Transverse colon (tissue), 4 donors: ENCODE measurements around the gene GP1BA. TPM values are rescaled to one million over a fixed set of nuclear protein-coding genes. Genes with fewer than 3 reads are reported as not detected.

ENCODE experiments used
- DNase-seq: peaks from one replicate; pipeline ENCODE4 v3.0.0-alpha.2; 2019
- H3K27ac ChIP-seq, 4 donors: fragments of 200-600 bp; sonication (generic); 2 replicates each; pipeline ENCODE4 v1.5.1; 2016 to 2018; ENCODE audit warnings: inconsistent platforms in 4 of 4
- H3K27me3 ChIP-seq: fragments of 200-600 bp; sonication (generic); 2 replicates; pipeline ENCODE4 v1.5.1; 2017; ENCODE audit warnings: inconsistent platforms
- H3K36me3 ChIP-seq, 4 donors: fragments of 200-600 bp; sonication (generic); 2 replicates each; pipeline ENCODE4 v1.5.1; 2017 to 2019; ENCODE audit warnings: inconsistent platforms in 4 of 4
- H3K4me1 ChIP-seq, 4 donors: fragments of 200-600 bp; sonication (generic); 2 replicates each; pipeline ENCODE4 v1.5.1; 2017 to 2020; ENCODE audit warnings: inconsistent platforms in 4 of 4
- H3K4me3 ChIP-seq, 4 donors: fragments of 200-600 bp; sonication (generic); 1 replicate in 1 of 4; 2 replicates in 3 of 4; pipeline versions ENCODE4 v1.5.1 to v1.6.1; 2017 to 2019; ENCODE audit warnings: inconsistent platforms in 4 of 4
- H3K9me3 ChIP-seq, 2 donors: fragments of 200-600 bp; sonication (generic); 2 replicates each; pipeline ENCODE4 v1.5.1; 2017 to 2019; ENCODE audit warnings: inconsistent platforms in 2 of 2
- CTCF ChIP-seq, 5 experiments: fragments of 200-600 bp in 3 of 5; fragments of 450-650 bp in 2 of 5; sonication (generic) in 3 of 5; IDR thresholded peaks; 1 replicate in 2 of 5; 2 replicates in 3 of 5; pipeline ENCODE4 v1.5.1; 2016 to 2017; ENCODE audit warnings: antibody characterized with exemption in 5 of 5, inconsistent platforms in 3 of 5, mild to moderate bottlenecking in 2 of 5, moderate library complexity in 1 of 5
- EP300 ChIP-seq: sonication (generic); formaldehyde crosslinking; IDR thresholded peaks from one replicate; pipeline ENCODE4 v1.6.1; 2017; ENCODE audit warnings: antibody characterized with exemption, low read depth
- POLR2A ChIP-seq: fragments of 450-650 bp; IDR thresholded peaks from one replicate; pipeline ENCODE4 v1.6.1; 2016; ENCODE audit warnings: antibody characterized with exemption, mild to moderate bottlenecking, moderate library complexity
- POLR2AphosphoS5 ChIP-seq, 3 donors: sonication (generic); formaldehyde crosslinking; IDR thresholded peaks; one replicate each; pipeline ENCODE4 v1.6.1; 2016; ENCODE audit warnings: antibody characterized with exemption in 3 of 3
- WGBS, 2 donors: methylation state at CpG; one replicate each; pipeline ENCODE4 v1.1.5; 2018; ENCODE audit warnings: low coverage in 1 of 2; 5-methylcytosine and 5-hydroxymethylcytosine counted together
- in situ Hi-C, 4 donors: fragments of 200-750 bp; cut with MboI; loops; one replicate each; pipeline versions ENCODE4 v1.15.0 to v1.15.1; 2017; ENCODE audit warnings: low sequenced_read_pairs in 3 of 4, low pct_ligation_motif_present in 1 of 4, low pct_unique_long_range_greater_than_20kb in 1 of 4
- intact Hi-C: fragments of 100-400 bp; cut with DNase I; formaldehyde crosslinking; loops from one replicate; pipeline ENCODE4 v1.15.1; 2023; ENCODE audit warnings: low total_unique reads
- total RNA-seq, 4 donors: library from RNA; depleted of rRNA; stranded (reverse); fragments of >200 nt; gene quantifications; one replicate each; pipeline ENCODE4 v1.1.0, GENCODE V29; 2016

The GP1BA gene
- total RNA-seq, 4 donors from 2014 or later = not detected

GRCh38 chr17:4936436-4936835 lies 4.4 kb downstream of the GP1BA start:
- Histone ChIP-seq H3K36me3 (peaks cover 0 to 9% (median 4%) of the 10 kb centered on the region in 4 donors), H3K4me1 (peaks cover 23 to 30% (median 27%) of the 10 kb centered on the region in 4 donors), H3K27ac (no peak overlapping the region), H3K4me3 (no peak overlapping the region), H3K9me3 (no peaks in the 10 kb centered on the region), H3K27me3 (no peaks in the 10 kb centered on the region)
- no peak for TF ChIP-seq CTCF (IDR thresholded peaks at IDR 0.05)
- TF ChIP-seq EP300 = no peak
- no peak for TF ChIP-seq POLR2AphosphoS5 (IDR thresholded peaks at IDR 0.05)
- no peak for TF ChIP-seq POLR2A
- no peak for DNase-seq
- intact Hi-C loops (loop anchor here (10.0 kb wide), 1 partner anchor 48 kb away; the partner anchor contains the start of gene CAMTA2), in situ Hi-C loops (no loop called here)
- 90% methylated on average over 3 of the region's 3 CpGs; no CpG with 5 or more reads in 1 of the 2 donors for WGBS, 2 donors

- no peaks in the 10 kb centered on the region for H3K9me3 ChIP-seq
- peaks cover 0 to 9% (median 4%) of the 10 kb centered on the region in 4 donors for H3K36me3 ChIP-seq
- peaks cover 30 to 42% (median 33%) of the 10 kb centered on the region in 4 donors for H3K4me1 ChIP-seq
- DNase-seq = no peak
- in situ Hi-C loops = no loop called here
- no peak overlapping the region for H3K4me3 ChIP-seq
- intact Hi-C loops = loop anchor here (10.0 kb wide), 1 partner anchor 47 kb away; the partner anchor contains the start of gene CAMTA2
- WGBS, 2 donors = 94 to 100% methylated on average over 1 to 16 of the region's 16 CpGs
- TF ChIP-seq POLR2AphosphoS5 (IDR thresholded peaks at IDR 0.05) (no peak), POLR2A (no peak), CTCF (IDR thresholded peaks at IDR 0.05) (no peak), EP300 (no peak)
- H3K27me3 ChIP-seq = no peaks in the 10 kb centered on the region
- H3K27ac ChIP-seq = no peak overlapping the region
Measured at GRCh38 chr17:4937553-4937952, 5.5 kb downstream of the GP1BA start.

GRCh38 chr17:4938069-4938491 lies 6.0 kb downstream of the GP1BA start:
- no peaks in the 10 kb centered on the region for H3K9me3 ChIP-seq
- H3K4me3 ChIP-seq = no peak overlapping the region
- H3K4me1 ChIP-seq = peaks cover 30 to 47% (median 33%) of the 10 kb centered on the region in 4 donors
- no peaks in the 10 kb centered on the region for H3K27me3 ChIP-seq
- no peak for TF ChIP-seq EP300
- TF ChIP-seq POLR2A = no peak
- TF ChIP-seq POLR2AphosphoS5 (IDR thresholded peaks at IDR 0.05) = no peak
- TF ChIP-seq CTCF (IDR thresholded peaks at IDR 0.05) = no peak
- WGBS, 2 donors = 60 to 93% methylated on average over 2 to 10 of the region's 11 CpGs
- H3K36me3 ChIP-seq = peaks cover 0 to 10% (median 4%) of the 10 kb centered on the region in 4 donors
- in situ Hi-C loops (no loop called here), intact Hi-C loops (loop anchor here (10.0 kb wide), 1 partner anchor 47 kb away; the partner anchor contains the start of gene CAMTA2)
- no peak for DNase-seq
- no peak overlapping the region for H3K27ac ChIP-seq

GRCh38 chr17:4938688-4939545 lies 6.8 kb downstream of the GP1BA start:
- H3K9me3 ChIP-seq = no peaks in the 10 kb centered on the region
- H3K4me1 ChIP-seq = peaks cover 30 to 54% (median 32%) of the 10 kb centered on the region in 4 donors
- intact Hi-C loops (loop anchor here (10.0 kb wide), 1 partner anchor 46 kb away; the partner anchor contains the start of gene CAMTA2), in situ Hi-C loops (no loop called here)
- peak overlapping the region; percentile 74 to 87 (median 80) for H3K4me3 ChIP-seq
- H3K27me3 ChIP-seq = no peaks in the 10 kb centered on the region
- 51 to 82% methylated on average over 2 to 18 of the region's 19 CpGs for WGBS, 2 donors
- peaks cover 0 to 14% (median 4%) of the 10 kb centered on the region in 4 donors for H3K36me3 ChIP-seq
- DNase-seq = no peak
- peak in 1 of 5 experiments; percentile 15 for TF ChIP-seq CTCF (IDR thresholded peaks at IDR 0.05)
- no peak for TF ChIP-seq POLR2A
- peak overlapping the region; percentile 96 to 97 (median 96) for H3K27ac ChIP-seq
